GM08714 (cell line): ENCODE results near the gene OR6B3.

ENCODE experiments used
- H3K4me3 ChIP-seq: fragments of 200-500 bp; sonication (Bioruptor generic); 2 replicates; pipeline ENCODE4 v1.5.1; 2014; ENCODE audit warnings: mild to moderate bottlenecking, low read length, inconsistent platforms
- ZNF274 ChIP-seq: IDR thresholded peaks from 2 replicates; pipeline ENCODE4 v1.6.1; 2012; ENCODE audit warnings: mild to moderate bottlenecking, low read depth, low read length

The OR6B3 gene

DNA sequence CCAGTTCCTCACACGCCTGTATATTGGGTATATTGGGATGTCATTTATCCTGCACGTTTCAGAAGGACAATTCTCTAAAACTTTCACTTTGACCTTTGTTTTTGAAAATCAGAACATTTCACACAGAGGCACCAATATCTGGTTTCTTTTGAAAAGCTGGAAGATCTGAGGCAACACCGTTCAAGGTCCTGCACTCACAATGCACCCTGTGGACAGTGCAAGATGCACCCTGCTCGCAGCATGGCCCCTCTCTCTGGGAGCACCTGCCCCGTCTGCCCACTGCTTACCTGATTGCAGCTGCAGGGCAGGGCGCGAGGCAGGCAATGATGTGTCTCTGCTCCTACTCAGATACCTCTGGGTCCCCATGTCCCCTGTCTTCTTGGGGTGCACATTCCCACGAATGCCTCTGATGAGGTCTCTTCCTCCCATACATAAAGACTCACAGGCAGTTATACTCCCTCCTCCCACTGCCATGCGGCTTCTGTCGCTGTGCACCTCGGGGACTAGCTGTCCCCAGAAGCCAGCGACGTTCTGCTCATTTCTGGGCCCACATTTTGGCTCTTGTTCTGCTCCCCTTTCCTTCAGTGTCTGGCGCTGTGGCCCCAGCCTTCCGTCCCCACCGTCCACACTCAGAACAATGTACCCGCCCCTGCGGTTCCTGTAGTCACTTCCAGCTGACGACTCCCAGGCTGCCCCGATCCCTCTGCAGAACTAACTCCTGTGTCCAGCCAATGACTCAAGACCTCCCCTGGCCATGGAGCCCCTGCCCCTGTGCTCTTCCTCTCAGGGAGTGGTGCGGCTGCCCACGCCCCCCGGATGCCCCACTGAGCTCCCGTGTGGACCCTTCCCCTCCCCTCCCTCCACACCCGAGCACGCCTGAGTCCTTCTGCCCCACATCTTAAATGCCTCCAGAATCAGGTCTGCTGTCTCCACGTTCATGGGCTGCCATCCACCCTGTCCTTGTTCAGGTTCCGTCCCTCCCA, at the start of gene OR6B3:
TSS of gene OR6B3 (minus strand) at position 349 of the 983 bp plus-strand sequence.
- TF ChIP-seq ZNF274, result no peak
- no peak within 1 kb of the TSS for H3K4me3 ChIP-seq

DNA sequence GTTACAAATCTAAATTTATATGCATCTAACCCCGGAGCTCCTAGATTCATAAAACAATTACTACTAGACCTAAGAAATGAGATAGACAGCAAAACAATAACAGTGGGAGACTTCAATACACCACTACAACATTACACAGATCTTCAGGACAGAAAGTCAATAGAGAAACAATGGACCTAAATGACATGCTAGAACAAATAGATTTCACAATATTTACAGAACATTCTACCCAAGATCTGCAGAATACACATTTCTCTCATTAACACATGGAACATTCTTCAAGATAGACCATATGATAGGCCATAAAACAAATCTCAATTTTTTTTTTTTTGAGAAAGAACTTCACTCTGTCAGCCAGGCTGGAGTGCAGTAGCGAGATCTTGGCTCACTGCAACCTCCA, 45.0 kb upstream of the OR6B3 start:
- TF ChIP-seq ZNF274, result no peak
- H3K4me3 ChIP-seq, result no peak overlapping the region

DNA sequence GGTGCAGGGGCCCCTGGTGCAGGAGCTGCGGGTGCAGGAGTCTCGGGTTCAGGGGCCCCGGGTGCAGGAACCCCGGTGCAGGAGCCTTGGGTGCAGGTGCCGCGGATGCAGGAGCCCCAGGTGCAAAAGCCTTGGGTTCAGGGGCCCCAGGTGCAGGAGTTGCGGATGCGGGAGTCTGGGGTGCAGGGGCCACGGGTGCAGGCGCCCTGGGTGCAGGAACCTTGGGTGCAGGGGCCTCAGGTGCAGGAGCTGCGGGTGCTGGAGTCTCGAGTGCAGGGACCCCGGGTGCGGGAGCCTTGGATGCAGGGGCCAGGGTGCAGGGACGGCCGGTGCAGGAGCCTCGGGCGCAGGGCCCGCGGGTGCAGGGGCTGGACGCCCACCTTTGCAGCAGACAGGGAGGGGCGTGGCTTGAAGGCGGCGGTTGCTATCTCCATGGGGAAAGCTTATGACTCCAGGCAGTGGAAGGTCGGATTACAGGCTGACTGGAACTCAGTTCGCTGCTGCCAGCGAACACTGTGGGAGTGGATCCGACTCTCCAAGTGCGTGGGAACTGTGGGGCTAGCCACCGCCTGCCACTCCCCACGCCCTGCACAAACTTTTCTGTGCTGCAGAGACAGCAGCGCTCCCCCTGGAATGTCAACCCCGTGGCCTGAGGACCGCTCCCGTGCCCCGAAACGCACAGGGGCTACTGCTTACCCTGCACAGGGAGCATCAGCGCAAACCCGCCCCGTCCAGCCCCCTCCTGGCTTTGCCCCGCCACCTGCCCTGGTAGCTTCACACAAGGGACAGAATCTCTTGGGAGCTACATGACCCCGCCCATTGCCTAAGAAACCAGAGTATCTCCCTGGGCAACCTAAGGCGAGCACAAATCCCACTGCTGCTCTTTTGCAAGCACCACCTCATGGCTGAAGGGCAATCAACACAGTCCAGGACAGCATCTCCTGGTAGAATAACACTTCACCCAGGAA, 42.5 kb upstream of the OR6B3 start:
- H3K4me3 ChIP-seq, result no peak overlapping the region
- TF ChIP-seq ZNF274, result no peak

DNA sequence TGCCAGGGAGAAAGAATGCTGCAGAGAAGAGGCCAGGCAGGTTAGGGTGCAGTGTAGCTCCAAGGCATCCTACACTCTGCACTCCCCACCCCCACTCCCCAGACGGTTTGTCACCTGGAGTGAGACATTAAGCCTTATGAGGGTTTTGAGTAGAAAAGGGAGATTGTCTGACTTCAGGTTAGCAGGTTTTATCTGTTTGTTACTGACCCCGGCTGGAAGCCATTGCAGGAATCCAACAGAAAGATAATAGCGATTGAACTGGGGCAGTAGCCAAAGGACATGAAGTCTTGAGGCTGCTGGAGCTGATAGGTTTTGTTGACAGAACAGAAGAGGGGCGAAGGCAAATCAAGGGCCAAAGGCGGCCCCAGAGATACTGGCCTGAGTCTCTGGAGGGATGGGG, 36.0 kb upstream of the OR6B3 start:
- TF ChIP-seq ZNF274, result no peak
- H3K4me3 ChIP-seq, result no peak overlapping the region

- TF ChIP-seq ZNF274, result no peak
- H3K4me3 ChIP-seq, result no peak overlapping the region
Measured at GRCh38 chr2:240086563-240086962, 33.2 kb upstream of the OR6B3 start.

- TF ChIP-seq ZNF274, result no peak
- H3K4me3 ChIP-seq, result no peak overlapping the region
Measured at GRCh38 chr2:240078631-240079030, 25.3 kb upstream of the OR6B3 start.

DNA sequence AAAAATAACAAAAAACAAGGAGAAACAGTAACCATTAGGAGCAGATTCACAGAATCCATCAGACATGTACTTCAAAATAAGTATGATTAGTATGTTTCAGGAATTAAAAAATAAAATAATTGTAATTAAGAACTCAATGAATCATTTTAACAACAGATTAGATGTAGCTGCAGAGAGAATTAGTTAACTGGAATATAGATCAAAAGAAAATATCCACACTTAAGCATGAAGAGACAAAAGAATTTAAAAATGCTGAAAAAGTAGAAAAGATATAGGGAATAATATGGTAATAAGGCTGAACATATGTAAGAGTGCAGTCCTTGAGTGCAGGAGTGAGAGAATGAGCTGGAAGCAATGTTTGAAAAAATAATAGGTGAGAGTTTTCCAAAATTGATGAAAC, 24.1 kb upstream of the OR6B3 start:
- TF ChIP-seq ZNF274, result no peak
- H3K4me3 ChIP-seq, result no peak overlapping the region

DNA sequence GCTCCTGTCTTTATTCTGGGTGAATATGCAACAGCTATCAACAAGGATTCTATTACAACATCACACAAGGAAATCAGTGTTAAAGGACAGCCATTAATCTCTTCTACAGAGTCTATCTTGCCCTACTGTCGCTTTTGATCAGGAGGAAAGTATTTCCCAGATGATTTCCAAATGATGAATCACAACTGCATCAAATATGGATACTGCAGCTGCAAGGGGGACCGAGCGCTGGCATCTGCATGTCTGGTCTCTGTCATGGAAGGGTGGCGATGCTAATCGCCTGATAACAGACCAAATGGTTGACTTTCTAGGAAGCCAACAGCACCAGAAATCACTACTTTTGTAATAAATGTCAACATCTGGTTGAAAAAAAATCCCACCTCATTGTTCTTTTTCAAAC, 21.2 kb upstream of the OR6B3 start:
- no peak for TF ChIP-seq ZNF274
- H3K4me3 ChIP-seq, result no peak overlapping the region

DNA sequence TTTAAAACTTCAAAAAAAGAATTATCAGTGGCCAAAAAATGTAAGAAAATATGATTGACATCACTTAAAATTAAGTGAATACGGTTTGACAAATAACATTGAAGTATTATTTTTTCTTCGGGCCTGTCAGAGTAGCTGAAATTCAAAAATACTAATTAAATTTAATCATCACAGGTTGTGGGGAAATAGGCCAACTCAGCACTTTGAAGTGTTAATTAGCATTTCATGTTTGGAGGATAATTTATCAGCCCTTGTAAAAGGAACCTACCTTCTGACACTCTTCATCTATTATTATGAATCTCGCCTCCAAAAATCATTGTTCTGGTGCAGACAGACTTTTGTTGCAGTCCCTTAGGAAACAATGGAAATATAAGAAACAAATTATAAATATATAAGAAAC, 17.6 kb upstream of the OR6B3 start:
- no peak for TF ChIP-seq ZNF274
- H3K4me3 ChIP-seq, result no peak overlapping the region

- no peak overlapping the region for H3K4me3 ChIP-seq
- TF ChIP-seq ZNF274, result no peak
Measured at GRCh38 chr2:240069829-240070228, 16.5 kb upstream of the OR6B3 start.

DNA sequence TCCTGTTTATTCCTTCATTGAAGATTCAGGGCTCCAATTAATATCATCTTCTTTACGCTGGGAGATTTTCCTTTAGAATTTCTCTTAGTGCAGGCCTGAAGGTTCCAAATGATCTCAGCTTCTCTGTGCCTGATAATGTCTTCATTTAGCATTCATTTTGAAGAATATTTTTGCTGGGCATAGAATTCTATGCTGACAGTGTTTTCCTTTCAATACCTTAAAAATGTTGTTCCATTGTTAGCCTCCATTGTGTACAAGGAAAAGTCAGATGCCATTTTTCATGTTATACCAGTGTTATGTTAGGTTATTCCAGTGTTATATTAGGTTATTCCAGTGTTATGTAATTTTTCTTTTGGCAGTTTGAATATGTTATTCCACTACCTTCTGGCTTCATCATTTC, 14.9 kb upstream of the OR6B3 start:
- no peak for TF ChIP-seq ZNF274

DNA sequence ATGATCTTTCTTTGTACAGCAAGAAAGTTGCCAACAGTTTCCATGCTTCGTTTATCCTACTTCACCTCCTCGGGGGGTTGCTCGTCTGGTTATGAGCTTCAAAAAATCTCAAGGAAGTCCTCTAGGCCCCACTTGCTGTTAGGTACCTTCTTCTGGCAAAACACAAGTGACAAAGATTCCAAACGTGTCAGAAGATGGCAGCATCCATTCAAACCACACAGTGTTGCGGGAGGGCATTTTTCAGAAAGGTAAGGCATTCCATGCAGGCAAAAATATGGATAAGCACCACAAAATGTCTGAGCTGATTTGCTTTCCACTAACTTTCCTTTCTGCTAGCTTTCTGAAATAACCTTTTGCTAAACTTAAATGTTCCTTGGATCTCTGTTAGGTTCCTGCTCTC, 13.2 kb upstream of the OR6B3 start:
- no peak for TF ChIP-seq ZNF274
- H3K4me3 ChIP-seq, result no peak overlapping the region

More for the DNA sequence above, 14.9 kb upstream of the OR6B3 start:
- no peak overlapping the region for H3K4me3 ChIP-seq

- H3K4me3 ChIP-seq, result no peak overlapping the region
- no peak for TF ChIP-seq ZNF274
Measured at GRCh38 chr2:240064898-240065297, 11.6 kb upstream of the OR6B3 start.

GRCh38 chr2:240060977-240061591, 7.8 kb upstream of the OR6B3 start:
- H3K4me3 ChIP-seq, result no peak overlapping the region
- TF ChIP-seq ZNF274, result no peak
